Loucy (cell line): ENCODE data around the gene AIG1.

Source experiments
- CTCF ChIP-seq: fragments of 200-600 bp; sonication (generic); conservative IDR thresholded peaks from 2 replicates; pipeline ENCODE4 v1.5.1; 2014; ENCODE audit warnings: mild to moderate bottlenecking, antibody characterized with exemption, low read length
- EZH2phosphoT487 ChIP-seq: fragments of 200-600 bp; IDR thresholded peaks from 2 replicates; pipeline ENCODE4 v1.6.1; 2018; ENCODE audit warnings: antibody characterized with exemption, mild to moderate bottlenecking, moderate library complexity, borderline replicate concordance

- TF ChIP-seq CTCF (no peak), EZH2phosphoT487 (no peak)
Observed at GRCh38 chr6:143062551-143062950, 1.9 kb downstream of the AIG1 start.
